GM21423 (cell line): Measurements from ENCODE around the gene LRRK2.
"Not testable (repeated sequence)": the region's sequence is repeated elsewhere in the genome, so short reads cannot be mapped to it uniquely, and the experiment has no call there.

Experiments used
- ATAC-seq: cut with Tn5 transposase; IDR thresholded peaks from one replicate; pipeline ENCODE4 v1.9.1; 2021; ENCODE audit warnings: mild to moderate bottlenecking, moderate library complexity; ENCODE audit not compliant: unreplicated experiment

The LRRK2 gene

DNA sequence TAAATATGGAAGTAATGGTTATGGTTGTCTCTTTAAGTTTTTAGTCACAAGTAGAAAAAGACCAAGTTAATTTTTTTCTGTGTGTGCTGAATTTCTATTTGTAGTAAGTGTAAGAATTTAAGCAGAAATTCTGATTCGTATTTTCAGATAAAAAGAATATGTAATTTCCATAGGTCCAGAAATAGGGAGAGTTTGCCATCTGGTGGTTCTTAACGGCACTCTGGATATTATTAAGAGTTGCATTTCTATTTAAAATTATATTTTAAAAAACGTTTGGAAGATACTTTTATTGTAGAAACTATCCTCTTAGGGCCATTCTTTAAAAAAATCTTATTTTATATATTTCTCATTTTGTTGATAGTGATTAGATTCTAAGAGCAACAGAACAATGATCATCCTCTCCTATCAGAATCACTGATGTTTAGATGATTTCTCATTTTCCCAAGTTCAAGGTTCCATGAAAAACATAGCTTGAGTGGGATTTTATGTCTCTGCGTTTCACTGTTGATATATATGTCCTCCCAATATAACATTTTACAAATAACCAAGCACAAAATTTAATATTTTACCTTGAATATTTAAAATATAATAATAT, 88.3 kb downstream of the LRRK2 start:
- ATAC-seq = no peak

DNA sequence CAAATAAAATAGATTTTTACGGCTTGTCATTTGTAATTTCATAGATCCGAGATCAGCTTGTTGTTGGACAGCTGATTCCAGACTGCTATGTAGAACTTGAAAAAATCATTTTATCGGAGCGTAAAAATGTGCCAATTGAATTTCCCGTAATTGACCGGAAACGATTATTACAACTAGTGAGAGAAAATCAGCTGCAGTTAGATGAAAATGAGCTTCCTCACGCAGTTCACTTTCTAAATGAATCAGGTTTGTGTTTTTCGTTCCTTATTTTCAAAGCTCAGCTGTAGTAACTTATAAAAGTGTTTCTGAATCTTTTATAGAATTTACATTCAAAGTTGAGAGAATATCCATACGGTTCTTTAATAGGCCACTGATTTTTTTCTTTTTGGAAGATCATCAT, 89.1 kb downstream of the LRRK2 start:
- ATAC-seq = peak; percentile 78

DNA sequence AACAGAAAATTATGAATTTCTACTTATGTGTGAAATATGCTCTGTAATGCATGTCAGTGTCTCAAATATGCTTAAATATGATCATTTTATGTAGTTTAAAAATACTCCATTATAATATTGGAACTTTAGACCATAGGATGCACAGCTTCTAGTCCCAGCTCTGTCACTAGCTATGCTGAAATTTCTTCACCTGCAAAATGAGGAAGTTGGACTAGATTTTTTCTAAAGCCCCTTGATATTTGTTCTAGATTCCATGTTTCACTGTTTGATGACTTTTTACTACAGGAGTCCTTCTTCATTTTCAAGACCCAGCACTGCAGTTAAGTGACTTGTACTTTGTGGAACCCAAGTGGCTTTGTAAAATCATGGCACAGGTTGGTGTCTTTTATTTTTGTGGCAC, 90.1 kb downstream of the LRRK2 start:
- ATAC-seq = no peak

DNA sequence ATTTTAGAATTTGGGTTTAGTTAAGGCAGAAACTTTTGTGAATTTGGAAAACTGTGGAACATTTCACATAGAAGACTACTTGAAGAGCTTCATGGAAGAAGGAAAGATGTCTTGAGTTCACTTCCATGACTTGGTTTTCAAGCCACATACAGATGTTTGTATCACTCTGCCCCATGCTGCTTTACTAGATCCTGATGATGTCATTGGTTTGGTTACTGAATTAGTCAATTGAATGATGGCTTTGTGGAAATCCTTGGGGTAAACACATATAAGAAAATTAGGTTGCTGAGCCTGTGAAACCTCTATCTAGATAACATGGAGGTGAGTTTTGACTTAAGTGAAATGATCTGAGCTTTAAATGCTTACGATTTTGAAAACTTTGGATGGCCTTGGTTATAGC, 90.6 kb downstream of the LRRK2 start:
- ATAC-seq = no peak

DNA sequence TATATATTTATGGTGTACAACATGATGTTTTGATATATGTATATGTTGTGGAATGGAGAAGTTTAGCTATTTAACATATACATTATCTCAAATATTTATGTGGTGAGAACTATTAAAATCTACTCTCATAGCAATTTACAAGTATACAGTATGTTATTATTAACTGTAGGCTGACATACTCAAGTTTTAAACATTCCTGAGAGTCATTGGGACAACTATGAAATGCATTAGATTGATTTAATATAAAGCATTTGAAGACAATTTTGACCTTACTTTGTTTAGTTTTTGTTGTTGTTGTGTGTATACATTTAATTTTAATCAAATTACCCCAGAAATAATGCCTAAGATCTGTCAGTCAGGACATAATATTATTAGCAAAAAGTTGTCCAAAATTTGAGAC, 99.5 kb downstream of the LRRK2 start:
- ATAC-seq = no peak

- ATAC-seq = peak; percentile 79
These were observed 100.7 kb downstream of the LRRK2 start for GRCh38 chr12:40325349-40325960.

GRCh38 chr12:40327535-40327934, 102.7 kb downstream of the LRRK2 start:
- ATAC-seq = no peak

GRCh38 chr12:40330180-40330579, 105.4 kb downstream of the LRRK2 start:
- no peak for ATAC-seq

DNA sequence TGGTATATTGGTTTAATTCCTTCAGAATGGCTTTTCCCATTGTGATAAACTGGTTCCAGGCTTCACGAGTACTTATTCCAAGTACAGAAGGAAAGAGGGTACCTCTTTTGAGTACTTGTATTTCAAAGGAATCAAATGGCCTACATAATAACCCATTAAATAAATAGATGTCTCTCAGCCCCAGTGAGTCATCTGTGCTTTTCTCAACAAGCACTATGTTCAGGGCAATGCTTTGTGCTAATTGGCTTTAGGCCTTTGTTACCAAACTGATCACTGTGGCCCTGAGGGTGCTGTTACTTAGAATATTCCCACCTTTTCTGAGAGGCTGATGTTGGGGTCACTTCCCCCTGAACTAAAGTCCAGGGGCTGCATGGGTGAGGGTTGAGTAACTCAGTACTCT, 107.1 kb downstream of the LRRK2 start:
- no peak for ATAC-seq

DNA sequence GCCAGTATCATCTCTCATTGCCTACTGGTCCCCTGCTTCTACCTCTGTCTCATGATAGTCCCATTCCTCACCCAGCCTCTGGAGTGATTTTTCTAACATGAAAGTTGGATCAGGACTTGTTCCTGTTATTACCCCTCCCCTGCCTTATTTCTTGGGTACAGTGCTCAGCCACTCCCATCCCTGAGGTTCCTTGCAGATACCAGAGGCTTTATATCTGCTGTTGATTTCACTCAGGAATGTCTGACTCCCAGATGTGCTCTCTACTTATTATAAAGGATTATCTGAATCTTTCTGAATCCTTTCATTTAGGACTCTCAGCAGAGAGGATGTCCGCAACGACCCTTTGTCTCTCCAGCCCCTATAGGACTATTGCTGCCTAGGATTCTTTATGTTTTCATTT, 111.2 kb downstream of the LRRK2 start:
- no peak for ATAC-seq

DNA sequence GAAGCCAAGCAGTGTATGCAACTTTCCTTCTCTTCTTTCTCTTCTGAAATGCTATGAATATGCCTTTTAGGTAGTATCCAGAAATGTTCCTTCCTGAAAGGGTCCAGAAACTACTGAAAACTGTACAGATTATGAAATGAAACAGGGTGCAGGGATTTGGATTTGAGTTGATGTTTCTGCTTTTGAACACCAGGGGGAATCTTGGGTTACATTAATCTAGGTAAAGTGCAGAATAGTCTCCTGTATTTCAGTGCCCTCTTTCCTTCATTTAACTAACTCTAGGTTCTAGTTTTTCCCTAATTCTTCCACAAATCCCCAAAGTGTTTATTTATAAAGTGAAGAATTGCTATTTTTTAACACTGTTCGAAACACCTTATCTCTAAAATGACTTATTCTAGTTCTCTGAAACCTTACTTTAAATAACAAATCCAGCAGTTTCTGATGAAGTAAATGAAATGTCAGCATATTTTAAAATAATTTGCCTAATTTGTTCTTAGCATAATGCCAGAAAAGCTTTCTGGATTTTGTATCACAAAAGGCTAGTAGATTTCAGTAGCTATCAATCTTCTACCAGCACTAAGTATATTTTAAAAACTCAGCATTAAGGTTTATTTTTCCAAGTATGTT, 111.9 kb downstream of the LRRK2 start:
- peak; percentile 55 for ATAC-seq

- no peak for ATAC-seq
These were observed 113.3 kb downstream of the LRRK2 start for GRCh38 chr12:40338071-40338470.

GRCh38 chr12:40338621-40339020, 113.8 kb downstream of the LRRK2 start:
- ATAC-seq = no peak

GRCh38 chr12:40342010-40342409, 117.2 kb downstream of the LRRK2 start:
- peak; percentile 92 for ATAC-seq

GRCh38 chr12:40343124-40343523, 118.3 kb downstream of the LRRK2 start:
- no peak for ATAC-seq

- no peak for ATAC-seq
These were observed 119.5 kb downstream of the LRRK2 start for GRCh38 chr12:40344312-40344711.

DNA sequence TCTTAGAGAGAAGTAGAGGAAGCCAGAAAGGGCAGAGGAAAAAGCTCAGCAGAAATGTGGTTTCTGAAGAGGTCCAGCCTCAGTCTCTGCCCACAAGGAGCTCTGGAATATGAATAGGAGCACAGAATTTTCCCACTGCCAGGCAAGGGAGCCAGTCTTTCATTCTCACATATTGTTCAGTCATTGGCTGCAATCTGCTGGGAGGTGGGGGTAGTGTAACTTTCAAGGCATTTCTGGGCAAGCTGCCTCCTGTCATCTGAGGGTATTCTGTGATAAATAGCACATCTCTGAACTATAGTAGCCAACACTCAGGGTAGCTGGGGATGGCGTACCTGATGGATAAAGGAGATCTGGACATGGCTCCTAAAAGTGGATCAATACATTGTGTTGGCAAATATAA, 127.2 kb downstream of the LRRK2 start:
- no peak for ATAC-seq

DNA sequence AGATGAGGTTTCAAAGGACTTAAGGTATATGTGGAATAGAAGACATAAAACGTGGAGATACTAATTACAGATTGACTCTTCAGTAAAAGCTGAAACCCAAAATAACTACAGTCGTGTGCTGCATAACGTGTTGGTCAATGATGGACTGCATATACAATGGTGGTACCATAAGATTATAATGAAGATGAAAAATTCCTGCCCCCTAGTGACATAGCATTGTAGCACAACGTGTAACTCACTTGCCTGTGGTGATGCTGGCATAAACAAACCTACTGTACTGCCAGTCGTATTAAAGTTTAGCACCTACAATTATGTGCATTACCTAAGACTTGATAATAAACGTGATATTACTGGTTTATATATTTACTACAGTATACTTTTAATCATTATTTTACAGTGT, 150.3 kb downstream of the LRRK2 start:
- ATAC-seq = no peak

DNA sequence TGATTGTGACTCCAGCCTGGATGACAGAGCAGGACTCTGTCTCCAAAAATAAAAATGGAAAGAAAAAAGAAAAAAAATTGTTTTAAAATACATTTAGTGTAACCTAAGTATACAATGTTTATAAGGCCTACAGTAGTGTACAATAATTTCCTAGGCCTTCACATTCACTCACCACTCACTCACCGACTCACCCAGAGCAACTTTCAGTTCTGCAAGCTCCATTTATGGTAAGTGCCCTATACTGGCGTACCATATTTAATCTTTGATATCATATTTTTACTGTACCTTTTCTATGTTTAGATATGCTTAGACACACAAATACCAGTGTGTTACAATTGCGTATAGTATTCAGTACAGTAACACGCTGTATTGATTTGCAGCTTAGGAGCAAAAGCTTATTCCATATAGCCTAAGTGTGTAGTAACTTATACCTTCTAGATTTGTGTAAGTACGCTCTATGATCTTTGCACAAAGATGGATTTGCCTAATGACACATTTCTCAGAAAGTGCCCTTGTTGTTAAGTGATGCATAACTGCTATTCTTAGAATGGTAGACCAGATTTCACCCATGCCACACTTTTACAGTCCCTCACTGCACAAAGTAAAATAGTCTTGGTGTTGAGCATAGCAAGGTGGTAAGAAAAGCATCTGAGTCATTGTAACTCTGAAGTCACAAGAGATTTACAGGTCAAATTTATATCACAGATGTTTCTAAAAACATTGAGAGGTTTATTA, 151.9 kb downstream of the LRRK2 start:
- ATAC-seq = no peak

- ATAC-seq = no peak
These were observed 153.9 kb downstream of the LRRK2 start for GRCh38 chr12:40378691-40379090.

DNA sequence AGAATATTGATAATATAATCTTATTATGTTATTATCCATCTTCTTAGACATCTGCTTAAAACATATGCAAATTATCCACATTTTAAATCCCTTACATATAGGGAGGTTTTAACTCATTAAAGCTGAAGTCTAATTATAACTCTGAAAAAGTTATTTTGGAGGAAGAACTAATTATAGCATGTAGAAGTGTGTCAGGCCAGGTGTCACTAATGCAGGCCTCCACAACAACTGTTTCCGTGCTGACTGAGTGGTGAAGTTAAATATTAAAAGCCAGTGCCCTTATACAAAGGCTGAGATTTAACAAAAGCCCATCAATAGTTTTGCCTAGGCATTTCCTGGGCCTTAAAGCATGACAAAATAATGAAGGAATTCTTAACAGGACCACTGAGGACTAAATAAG, 157.4 kb downstream of the LRRK2 start:
- no peak for ATAC-seq

- ATAC-seq = not testable (repeated sequence)
These were observed 162.5 kb downstream of the LRRK2 start for GRCh38 chr12:40387279-40387678.
